ENCODE data around the gene GOLPH3L. TPM values are rescaled to one million over a fixed set of nuclear protein-coding genes. Genes with fewer than 3 reads are reported as not detected.
A peak's percentile ranks its signal among the peaks of the same experiment; 100 is the strongest.
"Not testable (repeated sequence)": the region's sequence is repeated elsewhere in the genome, so short reads cannot be mapped to it uniquely, and the experiment has no call there.

GOLPH3L gene
- 37.3 TPM for polyA plus RNA-seq (2013, experiment 1 of 4)
- polyA plus RNA-seq (2013, experiment 2 of 4), result 38.7 TPM
- 33.9 TPM for polyA plus RNA-seq (2013, experiment 3 of 4)
- 41.3 TPM for polyA plus RNA-seq (2013, experiment 4 of 4)

DNA sequence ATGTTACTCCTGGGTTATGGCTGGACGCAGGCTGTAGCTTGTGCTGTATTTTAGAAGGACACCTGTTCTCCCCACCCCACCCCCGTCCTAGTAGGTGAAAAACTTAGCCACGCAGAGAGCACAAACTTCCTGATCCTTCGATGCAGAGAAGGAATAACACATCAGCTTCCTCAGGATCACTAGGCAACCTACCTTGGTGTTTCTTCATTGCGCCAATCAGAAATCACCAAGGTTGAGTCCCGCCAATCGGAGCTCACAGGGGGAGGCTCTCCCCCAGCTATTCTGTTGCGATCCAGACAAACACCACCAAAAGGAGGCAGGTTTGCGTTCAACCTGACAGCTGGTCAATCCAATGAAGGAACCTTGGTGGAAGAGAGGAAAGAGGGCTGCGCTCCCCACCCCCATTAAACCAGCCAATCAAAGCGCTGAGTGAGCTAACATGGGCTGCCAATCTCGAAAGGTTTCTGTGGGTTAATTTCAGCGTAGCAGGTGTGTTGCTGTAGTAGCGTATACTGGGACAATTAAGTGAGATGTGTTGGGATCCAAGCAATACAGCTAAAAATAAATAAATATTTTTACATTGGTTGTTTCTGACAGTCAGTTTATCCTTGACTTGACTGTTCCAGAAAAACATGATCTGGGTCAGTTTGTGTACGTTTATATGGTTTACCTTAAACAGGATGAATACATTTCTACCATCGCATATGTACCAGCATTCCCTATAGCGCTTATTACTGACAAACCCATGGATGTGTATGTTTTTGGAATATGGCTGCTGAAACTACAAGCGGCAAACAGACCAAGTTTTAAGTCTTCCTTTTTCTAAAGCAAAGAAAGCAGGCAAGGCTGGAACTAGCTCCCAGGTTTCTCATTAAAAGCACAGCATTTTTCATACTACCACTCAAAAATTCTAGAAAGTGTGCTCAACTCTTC is at the start of gene GOLPH3L:
GOLPH3L (minus strand) TSS at position 160 of the 933 bp plus-strand sequence. CDS start 2,316 bp downstream, outside the sequence.
- 9% methylated on average over 17 of the region's 18 CpGs for WGBS, 2 experiments
- no peaks in the 10 kb centered on the region for H3K9me3 ChIP-seq (ENCODE audit: control insufficient read depth, low read length)
- peaks cover 4% of the 10 kb centered on the region for H3K36me3 ChIP-seq (ENCODE audit: control insufficient read depth, insufficient read depth, low read length)
- H3K4me3 ChIP-seq (ENCODE audit: insufficient read depth, low read depth, low read length), result peak within 1 kb of the TSS; percentile 87
- H3K4me1 ChIP-seq (ENCODE audit: control insufficient read depth, insufficient read depth, low read length), result no peaks in the 10 kb centered on the region
- H3K27me3 ChIP-seq (ENCODE audit: control insufficient read depth, insufficient read depth, low read length, poor library complexity, severe bottlenecking), result no peaks in the 10 kb centered on the region
- no peak within 1 kb of the TSS for H3K27ac ChIP-seq (ENCODE audit: insufficient read depth, low read depth, low read length, poor library complexity, severe bottlenecking)

DNA sequence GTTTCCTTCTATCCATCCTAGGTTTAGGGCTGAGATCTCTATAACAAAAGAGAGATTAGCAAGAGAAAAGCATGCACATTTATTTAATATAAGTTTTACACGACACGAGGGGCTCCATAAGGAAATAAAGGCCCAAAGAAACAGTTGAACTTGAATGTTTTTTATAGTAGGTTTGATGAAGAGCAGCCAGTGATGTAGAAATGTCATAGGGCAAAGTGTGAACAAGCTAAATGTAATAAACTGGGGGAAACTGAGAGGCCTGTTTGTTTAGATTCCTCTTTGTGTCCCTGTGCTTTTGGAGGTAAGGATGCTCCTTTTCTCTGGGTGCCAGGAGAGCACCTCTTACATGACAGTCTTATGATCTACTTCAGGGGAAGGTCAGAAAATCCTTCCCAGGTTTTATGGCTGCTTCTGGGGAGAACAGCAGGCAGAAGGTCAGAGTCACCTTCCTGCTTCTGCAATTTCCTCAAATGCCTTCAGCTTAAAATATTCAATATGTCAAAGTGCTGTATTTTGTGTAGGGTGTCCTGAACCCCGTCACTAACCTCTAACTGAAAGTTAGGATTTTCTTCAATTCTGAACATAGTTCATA is 33.3 kb upstream of the GOLPH3L start:
- Histone ChIP-seq H3K27ac (ENCODE audit: insufficient read depth, low read depth, low read length, poor library complexity, severe bottlenecking) (no peak overlapping the region), H3K27me3 (ENCODE audit: control insufficient read depth, insufficient read depth, low read length, poor library complexity, severe bottlenecking) (no peaks in the 10 kb centered on the region), H3K4me3 (ENCODE audit: insufficient read depth, low read depth, low read length) (no peak overlapping the region), H3K36me3 (ENCODE audit: control insufficient read depth, insufficient read depth, low read length) (no peaks in the 10 kb centered on the region), H3K9me3 (ENCODE audit: control insufficient read depth, low read length) (no peaks in the 10 kb centered on the region), H3K4me1 (ENCODE audit: control insufficient read depth, insufficient read depth, low read length) (no peaks in the 10 kb centered on the region)
- WGBS, 2 experiments, result 94 to 98% methylated on average over 2 to 3 of the region's 3 CpGs

DNA sequence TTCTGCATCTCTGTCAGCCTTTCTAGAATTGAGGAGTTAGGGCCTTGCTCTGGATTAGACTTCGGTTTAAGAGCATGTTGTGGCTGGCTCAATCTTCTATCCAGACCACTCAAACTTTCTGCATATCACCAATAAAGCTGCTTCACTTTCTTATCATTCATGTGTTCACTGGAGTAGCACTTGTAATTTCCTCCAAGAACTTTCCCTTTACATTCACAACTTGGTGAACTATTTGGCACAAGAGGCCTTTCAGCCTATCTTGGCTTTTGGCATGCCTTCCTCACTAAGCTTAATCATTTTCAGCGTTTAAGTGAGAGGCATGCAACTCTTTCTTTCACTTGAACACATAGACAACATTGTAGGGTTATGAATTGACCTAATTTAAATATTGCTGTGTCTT is 27.4 kb upstream of the GOLPH3L start:
- H3K4me3 ChIP-seq (ENCODE audit: insufficient read depth, low read depth, low read length), result no peak overlapping the region
- H3K27me3 ChIP-seq (ENCODE audit: control insufficient read depth, insufficient read depth, low read length, poor library complexity, severe bottlenecking), result no peaks in the 10 kb centered on the region
- 96 to 98% methylated on average over 2 of the region's 2 CpGs for WGBS, 2 experiments
- no peaks in the 10 kb centered on the region for H3K36me3 ChIP-seq (ENCODE audit: control insufficient read depth, insufficient read depth, low read length)
- H3K27ac ChIP-seq (ENCODE audit: insufficient read depth, low read depth, low read length, poor library complexity, severe bottlenecking), result no peak overlapping the region
- H3K9me3 ChIP-seq (ENCODE audit: control insufficient read depth, low read length), result no peaks in the 10 kb centered on the region
- no peaks in the 10 kb centered on the region for H3K4me1 ChIP-seq (ENCODE audit: control insufficient read depth, insufficient read depth, low read length)

DNA sequence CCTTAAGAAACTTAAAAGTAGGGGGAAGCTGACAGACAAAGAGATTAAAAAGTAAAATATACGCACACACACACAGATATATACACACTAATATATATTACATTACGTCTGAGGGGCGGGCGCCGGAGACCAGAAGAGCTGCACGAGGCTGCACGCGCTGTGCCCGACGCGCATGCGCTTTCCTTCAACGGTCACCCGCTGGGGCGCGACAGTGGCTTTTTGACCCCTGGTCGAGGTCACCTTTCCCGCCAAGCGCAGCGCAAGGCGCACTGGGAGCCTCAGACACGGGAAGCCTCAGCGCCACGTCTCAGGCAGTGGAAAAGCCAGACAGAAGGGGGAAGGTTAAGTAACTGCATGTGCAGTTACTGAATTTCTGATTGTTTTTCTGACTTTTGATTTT is 23.7 kb upstream of the GOLPH3L start, which contains the start of gene HORMAD1:
HORMAD1 (minus strand) TSS at position 193 of the 400 bp plus-strand sequence. CDS start 1,390 bp downstream, outside the sequence.
- H3K36me3 ChIP-seq (ENCODE audit: control insufficient read depth, insufficient read depth, low read length), result no peaks in the 10 kb centered on the region
- no peak within 1 kb of the TSS for H3K4me3 ChIP-seq (ENCODE audit: insufficient read depth, low read depth, low read length)
- H3K4me1 ChIP-seq (ENCODE audit: control insufficient read depth, insufficient read depth, low read length), result no peaks in the 10 kb centered on the region
- 94 to 97% methylated on average over 24 of the region's 24 CpGs for WGBS, 2 experiments
- H3K9me3 ChIP-seq (ENCODE audit: control insufficient read depth, low read length), result no peaks in the 10 kb centered on the region
- H3K27me3 ChIP-seq (ENCODE audit: control insufficient read depth, insufficient read depth, low read length, poor library complexity, severe bottlenecking), result no peaks in the 10 kb centered on the region
- H3K27ac ChIP-seq (ENCODE audit: insufficient read depth, low read depth, low read length, poor library complexity, severe bottlenecking), result no peak within 1 kb of the TSS

DNA sequence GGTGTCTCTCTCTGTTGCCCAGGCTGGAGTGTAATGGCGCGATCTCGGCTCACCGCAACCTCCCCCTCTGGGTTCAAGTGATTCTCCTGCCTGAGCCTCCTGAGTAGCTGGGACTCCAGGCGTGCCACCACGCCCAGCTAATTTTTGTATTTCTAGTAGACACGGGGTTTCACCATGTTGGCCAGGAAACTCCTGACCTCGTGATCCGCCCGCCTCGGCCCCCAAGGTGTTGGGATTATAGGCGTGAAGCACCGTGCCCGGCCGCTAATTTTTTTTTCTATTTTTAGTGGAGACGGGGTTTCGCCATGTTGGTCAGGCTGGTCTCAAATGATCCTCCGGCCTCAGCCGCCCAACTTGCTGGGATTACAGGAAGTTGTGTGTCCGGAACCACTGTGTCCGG is 23.1 kb upstream of the GOLPH3L start:
- Histone ChIP-seq H3K4me3 (ENCODE audit: insufficient read depth, low read depth, low read length) (no peak overlapping the region), H3K9me3 (ENCODE audit: control insufficient read depth, low read length) (no peaks in the 10 kb centered on the region), H3K27me3 (ENCODE audit: control insufficient read depth, insufficient read depth, low read length, poor library complexity, severe bottlenecking) (no peaks in the 10 kb centered on the region), H3K36me3 (ENCODE audit: control insufficient read depth, insufficient read depth, low read length) (no peaks in the 10 kb centered on the region), H3K4me1 (ENCODE audit: control insufficient read depth, insufficient read depth, low read length) (no peaks in the 10 kb centered on the region), H3K27ac (ENCODE audit: insufficient read depth, low read depth, low read length, poor library complexity, severe bottlenecking) (no peak overlapping the region)
- WGBS, 2 experiments, result 91 to 95% methylated on average over 21 of the region's 21 CpGs

DNA sequence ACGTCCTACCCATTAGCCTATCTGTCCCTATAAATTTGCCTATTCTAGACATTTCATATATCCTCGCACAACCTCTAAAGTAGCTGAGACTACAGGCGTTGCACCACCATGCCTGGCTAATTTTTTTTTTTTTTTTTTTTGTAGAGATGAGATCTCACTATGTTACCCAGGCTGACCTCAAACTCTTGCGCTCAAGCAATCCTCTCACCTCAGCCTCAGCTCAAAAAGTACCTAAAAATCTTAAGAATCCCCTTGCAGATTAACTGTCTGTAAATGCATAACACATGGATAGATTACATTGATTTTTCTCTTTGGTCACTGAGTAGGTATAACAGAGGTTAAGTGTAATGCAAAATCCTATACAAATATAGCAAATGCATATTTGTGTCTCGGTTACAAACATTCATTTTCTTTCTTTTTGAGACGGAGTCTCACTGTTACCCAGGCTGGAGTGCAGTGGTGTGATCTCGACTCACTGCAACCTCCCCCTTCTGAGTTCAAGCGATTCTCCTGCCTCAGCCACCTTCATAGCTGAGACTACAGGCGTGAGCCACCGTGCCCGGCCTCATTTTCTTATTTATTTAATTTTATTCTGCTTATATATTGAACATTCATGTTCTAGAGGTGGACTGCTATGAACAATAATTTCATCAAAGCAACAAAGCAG is 21.4 kb upstream of the GOLPH3L start:
- Histone ChIP-seq H3K36me3 (ENCODE audit: control insufficient read depth, insufficient read depth, low read length) (no peaks in the 10 kb centered on the region), H3K27me3 (ENCODE audit: control insufficient read depth, insufficient read depth, low read length, poor library complexity, severe bottlenecking) (no peaks in the 10 kb centered on the region), H3K4me1 (ENCODE audit: control insufficient read depth, insufficient read depth, low read length) (peaks cover 1% of the 10 kb centered on the region), H3K4me3 (ENCODE audit: insufficient read depth, low read depth, low read length) (no peak overlapping the region), H3K27ac (ENCODE audit: insufficient read depth, low read depth, low read length, poor library complexity, severe bottlenecking) (no peak overlapping the region), H3K9me3 (ENCODE audit: control insufficient read depth, low read length) (no peaks in the 10 kb centered on the region)
- WGBS, 2 experiments, result 79 to 90% methylated on average over 8 to 11 of the region's 11 CpGs

DNA sequence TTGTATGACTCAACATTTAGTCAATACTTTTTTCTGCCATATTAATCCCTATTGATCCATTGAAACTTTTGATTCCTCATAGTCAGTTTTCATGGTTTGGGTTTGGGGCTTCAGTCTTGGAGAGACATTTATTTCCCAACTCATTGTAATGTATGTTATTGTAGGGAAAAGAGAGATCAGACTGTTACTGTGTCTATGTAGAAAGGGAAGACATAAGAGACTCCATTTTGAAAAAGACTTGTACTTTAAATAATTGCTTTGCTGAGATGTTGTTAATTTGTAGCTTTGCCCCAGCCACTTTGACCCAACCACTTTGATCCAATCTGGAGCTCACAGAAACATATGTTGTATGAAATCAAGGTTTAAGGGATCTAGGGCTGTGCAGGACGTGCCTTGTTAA is 12.1 kb upstream of the GOLPH3L start:
- H3K4me1 ChIP-seq (ENCODE audit: control insufficient read depth, insufficient read depth, low read length); H3K27me3 ChIP-seq (ENCODE audit: control insufficient read depth, insufficient read depth, low read length, poor library complexity, severe bottlenecking); H3K4me3 ChIP-seq (ENCODE audit: insufficient read depth, low read depth, low read length); H3K9me3 ChIP-seq (ENCODE audit: control insufficient read depth, low read length); H3K36me3 ChIP-seq (ENCODE audit: control insufficient read depth, insufficient read depth, low read length); H3K27ac ChIP-seq (ENCODE audit: insufficient read depth, low read depth, low read length, poor library complexity, severe bottlenecking): not testable (repeated sequence)
- WGBS, 2 experiments, result 100% methylated on average over 1 of the region's 1 CpG; no CpG with 5 or more reads in 1 of the 2 experiments

DNA sequence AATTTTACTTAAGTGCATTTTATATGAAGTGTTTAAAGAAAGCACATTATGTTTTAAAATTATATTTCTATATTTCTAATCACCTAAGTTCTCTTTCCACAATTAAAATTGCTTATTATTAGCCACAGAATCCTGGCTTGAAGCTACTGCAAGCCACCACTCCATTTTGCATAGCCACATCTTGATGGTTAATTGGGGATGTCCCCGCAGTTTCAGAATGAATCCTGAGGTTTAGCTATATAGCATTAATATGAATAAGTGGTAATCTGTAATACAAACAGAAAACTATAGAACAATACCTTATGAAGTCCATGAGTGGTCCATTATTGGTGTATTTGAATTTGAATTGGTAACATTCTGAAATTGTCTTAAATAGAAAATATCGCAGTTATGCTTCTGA is 11.6 kb upstream of the GOLPH3L start:
- Histone ChIP-seq H3K27me3 (ENCODE audit: control insufficient read depth, insufficient read depth, low read length, poor library complexity, severe bottlenecking) (no peaks in the 10 kb centered on the region), H3K4me3 (ENCODE audit: insufficient read depth, low read depth, low read length) (no peak overlapping the region), H3K9me3 (ENCODE audit: control insufficient read depth, low read length) (no peaks in the 10 kb centered on the region), H3K27ac (ENCODE audit: insufficient read depth, low read depth, low read length, poor library complexity, severe bottlenecking) (no peak overlapping the region), H3K36me3 (ENCODE audit: control insufficient read depth, insufficient read depth, low read length) (no peaks in the 10 kb centered on the region), H3K4me1 (ENCODE audit: control insufficient read depth, insufficient read depth, low read length) (peaks cover 8% of the 10 kb centered on the region)
- WGBS, 2 experiments, result 100% methylated on average over 2 of the region's 2 CpGs; no CpG with 5 or more reads in 1 of the 2 experiments

DNA sequence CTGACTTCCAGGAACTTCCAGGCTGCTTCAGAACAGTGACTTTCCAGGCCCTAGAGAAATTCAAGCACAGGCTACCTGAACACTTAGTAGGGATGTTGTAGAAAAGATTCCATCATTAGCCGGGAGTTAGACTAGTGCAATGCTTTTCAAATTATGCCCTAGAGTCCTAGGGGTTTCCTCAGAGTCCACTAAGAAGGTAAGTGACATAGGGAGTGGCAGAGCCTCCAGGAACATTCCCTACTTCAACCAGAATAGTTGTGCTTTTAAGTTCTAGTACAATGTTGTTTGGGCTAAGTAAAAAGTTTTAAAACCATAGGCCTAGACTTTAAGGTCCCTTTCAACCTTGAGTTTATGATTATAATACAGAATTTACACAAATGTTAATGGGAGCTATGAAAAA is 9.1 kb upstream of the GOLPH3L start:
- no peaks in the 10 kb centered on the region for H3K9me3 ChIP-seq (ENCODE audit: control insufficient read depth, low read length)
- WGBS, 2 experiments, result 93 to 100% methylated on average over 1 of the region's 1 CpG
- H3K36me3 ChIP-seq (ENCODE audit: control insufficient read depth, insufficient read depth, low read length), result no peaks in the 10 kb centered on the region
- H3K4me3 ChIP-seq (ENCODE audit: insufficient read depth, low read depth, low read length), result no peak overlapping the region
- no peak overlapping the region for H3K27ac ChIP-seq (ENCODE audit: insufficient read depth, low read depth, low read length, poor library complexity, severe bottlenecking)
- H3K27me3 ChIP-seq (ENCODE audit: control insufficient read depth, insufficient read depth, low read length, poor library complexity, severe bottlenecking), result no peaks in the 10 kb centered on the region
- H3K4me1 ChIP-seq (ENCODE audit: control insufficient read depth, insufficient read depth, low read length), result no peaks in the 10 kb centered on the region

DNA sequence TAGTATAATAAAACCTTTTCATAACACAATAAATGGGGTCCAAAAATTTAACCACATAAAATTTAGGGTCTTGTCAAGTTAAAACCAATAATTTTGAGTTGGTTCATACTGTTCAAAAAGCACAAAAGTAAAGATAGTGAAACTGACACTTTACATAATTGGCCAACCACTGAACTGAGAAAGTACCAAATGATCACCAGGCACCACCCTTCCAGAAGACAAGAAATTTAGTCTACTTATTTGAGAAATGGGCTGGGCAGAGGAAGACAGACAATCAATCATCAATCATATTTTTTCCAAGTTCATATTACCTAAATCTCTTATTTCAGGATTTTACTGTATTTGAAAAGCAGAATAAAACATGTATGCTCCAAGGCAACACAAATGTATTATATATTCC is 6.5 kb upstream of the GOLPH3L start:
- H3K27ac ChIP-seq (ENCODE audit: insufficient read depth, low read depth, low read length, poor library complexity, severe bottlenecking), result no peak overlapping the region
- no peak overlapping the region for H3K4me3 ChIP-seq (ENCODE audit: insufficient read depth, low read depth, low read length)
- no peaks in the 10 kb centered on the region for H3K27me3 ChIP-seq (ENCODE audit: control insufficient read depth, insufficient read depth, low read length, poor library complexity, severe bottlenecking)
- no peaks in the 10 kb centered on the region for H3K4me1 ChIP-seq (ENCODE audit: control insufficient read depth, insufficient read depth, low read length)
- no peaks in the 10 kb centered on the region for H3K9me3 ChIP-seq (ENCODE audit: control insufficient read depth, low read length)
- no peaks in the 10 kb centered on the region for H3K36me3 ChIP-seq (ENCODE audit: control insufficient read depth, insufficient read depth, low read length)

Measured in ectodermal cell (in vitro differentiated cells).